GM12878 (cell line): ENCODE measurements around the gene PLK2. TPM values are rescaled to one million over a fixed set of nuclear protein-coding genes. Genes with fewer than 3 reads are reported as not detected.

Source experiments
- ATAC-seq: fragments of 200-7000 bp; cut with Tn5 transposase; 3 replicates; pipeline ENCODE4 v1.9.1; 2020; ENCODE audit warnings: mild to moderate bottlenecking, moderate library complexity
- BruUV-seq: library from RNA; stranded (reverse); fragments of 400-500 nt; replicated peaks from 2 replicates; lab custom pipeline; 2021; lab: Mats Ljungman, UMichigan
- CTCF ChIA-PET: fragments of 300-600 bp; sonication (Branson Sonifier 250); formaldehyde crosslinking; extraction: SDS; loops from one replicate; lab custom pipeline; 2021; ENCODE audit warnings: inconsistent platforms; lab: Yijun Ruan, JAX
- POLR2A ChIA-PET: fragments of 350-600 bp; formaldehyde crosslinking; extraction: SDS; loops from one replicate; lab custom pipeline; 2021; ENCODE audit warnings: inconsistent platforms; lab: Charles Lee
- RAD21 ChIA-PET: fragments of 300-600 bp; sonication (Branson Sonifier 250); formaldehyde crosslinking; loops from one replicate; lab custom pipeline; 2023; ENCODE audit warnings: antibody characterized with exemption; ENCODE audit not compliant: unreplicated experiment; lab: Charles Lee
- SMC1A ChIA-PET: fragments of 300-600 bp; sonication (Branson Sonifier 250); formaldehyde crosslinking; loops from one replicate; lab custom pipeline; 2023; ENCODE audit not compliant: unreplicated experiment, uncharacterized antibody; lab: Charles Lee
- DNase-seq: peaks from one replicate; pipeline ENCODE4 v3.0.0-alpha.2; 2011; ENCODE audit warnings: low read depth, low spot score
- FAIRE-seq: peaks from 3 replicates; lab custom pipeline; 2011; peaks lifted over from hg19 to GRCh38; lab: Jason Lieb, UNC
- H2AFZ ChIP-seq: 2 replicates; pipeline ENCODE4 v1.6.0; 2011; ENCODE audit warnings: low read depth, low read length, control low read depth; ENCODE audit not compliant: control insufficient read depth
- H3K27ac ChIP-seq: 2 replicates; pipeline ENCODE4 v1.5.1; 2011; ENCODE audit warnings: control low read depth; ENCODE audit not compliant: control insufficient read depth, insufficient read depth
- H3K27me3 ChIP-seq, 2 experiments: replicated peaks in 1 of 2; 2 replicates each; pipeline versions ENCODE4 v1.6.0 to v1.6.1; 2011; ENCODE audit warnings: low read length in 1 of 2; ENCODE audit not compliant: control insufficient read depth in 2 of 2, insufficient read depth in 2 of 2
- H3K36me3 ChIP-seq, 2 experiments: 2 replicates each; pipeline ENCODE4 v1.5.1; 2011; ENCODE audit warnings: low read length in 1 of 2; ENCODE audit not compliant: control insufficient read depth in 2 of 2, insufficient read depth in 2 of 2
- H3K4me1 ChIP-seq: 2 replicates; pipeline ENCODE4 v1.6.1; 2011; ENCODE audit warnings: mild to moderate bottlenecking, low read length, moderate library complexity, mixed read lengths; ENCODE audit not compliant: control insufficient read depth, insufficient read depth
- H3K4me2 ChIP-seq: 2 replicates; pipeline ENCODE4 v1.6.0; 2011; ENCODE audit warnings: control low read depth; ENCODE audit not compliant: control insufficient read depth, insufficient read depth
- H3K4me3 ChIP-seq: fragments of 200-600 bp; sonication (generic); 2 replicates; pipeline ENCODE4 v1.5.1; 2016
- H3K79me2 ChIP-seq: 2 replicates; pipeline ENCODE4 v1.6.0; 2011; ENCODE audit warnings: low read length; ENCODE audit not compliant: control insufficient read depth, insufficient read depth
- H3K9ac ChIP-seq: 2 replicates; pipeline ENCODE4 v1.8.0; 2011; ENCODE audit warnings: low read length, control low read depth, mixed read lengths; ENCODE audit not compliant: control insufficient read depth, insufficient read depth
- H3K9me3 ChIP-seq: replicated peaks from 3 replicates; pipeline ENCODE4 v1.5.1; 2011; ENCODE audit warnings: mild to moderate bottlenecking, low read length; ENCODE audit not compliant: control insufficient read depth, insufficient read depth
- H4K20me1 ChIP-seq: 2 replicates; pipeline ENCODE4 v1.6.0; 2011; ENCODE audit not compliant: control insufficient read depth, insufficient read depth
- IKZF2 ChIP-seq, 2 experiments: fragments of 450-650 bp; IDR thresholded peaks; 2 replicates each; pipeline ENCODE4 v1.6.1; 2017; ENCODE audit warnings: mild to moderate bottlenecking in 2 of 2, moderate library complexity in 2 of 2
- NR2F1 ChIP-seq: fragments of 450-650 bp; conservative IDR thresholded peaks from 2 replicates; pipeline ENCODE4 v1.6.1; 2017; ENCODE audit warnings: mild to moderate bottlenecking
- SPI1 ChIP-seq: IDR thresholded peaks from 2 replicates; pipeline ENCODE4 v1.6.1; 2011; ENCODE audit warnings: low read depth, mild to moderate bottlenecking, low read length, moderate library complexity, borderline replicate concordance; ENCODE audit not compliant: insufficient read depth
- TCF3 ChIP-seq: IDR thresholded peaks from 2 replicates; pipeline ENCODE4 v1.6.1; 2012; ENCODE audit warnings: low read depth, mild to moderate bottlenecking, low read length, borderline replicate concordance; ENCODE audit not compliant: insufficient read depth
- WGBS: methylation state at CpG from one replicate; pipeline ENCODE4 v1.1.6; 2016; ENCODE audit warnings: low lambda C conversion rate; ENCODE audit not compliant: insufficient replicate concordance, insufficient coverage; ENCODE audit errors: missing lambda C conversion rate; 5-methylcytosine and 5-hydroxymethylcytosine counted together
- in situ Hi-C: fragments of 300-500 bp; cut with MboI; formaldehyde crosslinking; loops from 9 replicates; pipeline ENCODE4 v1.14.3; 2018; ENCODE audit warnings: mixed read lengths
- intact Hi-C: fragments of 100-400 bp; cut with micrococcal nuclease; formaldehyde crosslinking; loops from one replicate; pipeline ENCODE4 v1.14.2; 2022; ENCODE audit not compliant: unreplicated experiment
- polyA plus RNA-seq, 11 experiments: library from polyadenylated mRNA; depleted of rRNA in 4 of 11; unstranded in 6 of 11; stranded (reverse) in 5 of 11; fragments of >200 nt; fragmentation: Nextera tagmentation in 4 of 11; fragmentation: Illumina TruSeq in 1 of 11; extraction: Ambion mirVana in 4 of 11; extraction: Trizol in 1 of 11; gene quantifications; 1 replicate in 1 of 11; 2 replicates in 10 of 11; pipeline versions ENCODE4 v1.2.1 to v1.2.3, GENCODE V29; 2011 to 2016; ENCODE audit warnings: inconsistent platforms in 2 of 11, missing spikeins in 2 of 11, low read depth in 1 of 11
- total RNA-seq, 4 experiments: library from RNA; depleted of rRNA in 3 of 4; stranded (reverse); fragments of >200 nt in 3 of 4; fragmentation: Illumina TruSeq in 1 of 4; extraction: Trizol in 1 of 4; gene quantifications; 2 replicates each; pipeline versions ENCODE4 v1.2.1 to v1.2.3, GENCODE V29; 2013 to 2021
- TF ChIP-seq, protein P1 (sequence below): fragments of 450-650 bp; formaldehyde crosslinking; IDR thresholded peaks from 2 replicates; pipeline ENCODE4 v1.4.0; 2022; ENCODE audit warnings: mild to moderate bottlenecking, moderate library complexity
- TF ChIP-seq, protein P2 (sequence below): IDR thresholded peaks from 2 replicates; pipeline ENCODE4 v1.6.1; 2011; ENCODE audit warnings: borderline replicate concordance, low read depth, mild to moderate bottlenecking, moderate library complexity, mixed read lengths, low read length; ENCODE audit not compliant: insufficient read depth; ENCODE audit errors: extremely low read length

The PLK2 gene
- total and polyA plus RNA-seq, 10 of the 15 experiments (the other 5 are each of a cell fraction or from before 2014, with no cell fraction given) = 0.07 to 3.9 (median 0.52) TPM

DNA sequence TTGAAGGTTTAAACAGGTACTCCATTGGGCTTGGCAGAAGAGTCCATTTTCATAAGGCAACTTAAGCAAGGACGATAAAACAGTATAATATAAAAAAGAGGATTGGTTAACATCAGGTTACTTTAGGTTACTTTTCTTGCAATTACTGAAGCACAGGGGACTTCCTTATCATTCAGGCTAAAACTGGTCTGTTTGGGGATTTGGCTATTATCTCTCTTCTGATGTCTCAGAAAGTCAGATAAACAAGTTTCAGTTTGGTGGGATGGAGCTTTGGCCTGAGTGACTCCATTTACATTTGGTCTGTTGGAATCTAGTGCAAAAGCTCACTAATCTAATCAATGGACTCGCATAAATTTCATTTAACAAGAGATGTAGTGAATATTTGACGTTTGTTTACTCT, 39.3 kb upstream of the PLK2 start:
- intact Hi-C loops = no loop called here

More for the DNA sequence above, 39.3 kb upstream of the PLK2 start:
- Histone ChIP-seq H4K20me1 (no peaks in the 10 kb centered on the region), H3K4me1 (no peaks in the 10 kb centered on the region), H3K27me3 (no peaks in the 10 kb centered on the region; a peak in 1 of 4 replicates), H3K27ac (no peak overlapping the region), H3K36me3 (no peaks in the 10 kb centered on the region), H2AFZ (no peak overlapping the region), H3K79me2 (no peaks in the 10 kb centered on the region), H3K4me2 (no peak overlapping the region), H3K9ac (no peak overlapping the region), H3K4me3 (no peak overlapping the region), H3K9me3 (no peaks in the 10 kb centered on the region)
- 29% methylated on average over 3 of the region's 3 CpGs for WGBS
- ChIA-PET CTCF (interaction anchor here (1.0 to 4.8 kb wide), 8 partner anchors 9 to 356 kb away, joined by 3 to 73 read pairs (median 3); no protein-coding TSS in a partner anchor), POLR2A (no interaction called here), RAD21 (interaction anchor here (0.9 kb wide), 1 partner anchor 351 kb away, joined by 3 read pairs; no protein-coding TSS in a partner anchor), SMC1A (interaction anchor here (0.7 to 5.0 kb wide), 5 partner anchors 9 to 359 kb away, joined by 3 to 28 read pairs (median 3); no protein-coding TSS in a partner anchor)
- TF ChIP-seq NR2F1 (no peak), IKZF2 (IDR thresholded peaks at IDR 0.05) (no peak), TCF3 (no peak), SPI1 (no peak)
- TF ChIP-seq, protein P1, sequence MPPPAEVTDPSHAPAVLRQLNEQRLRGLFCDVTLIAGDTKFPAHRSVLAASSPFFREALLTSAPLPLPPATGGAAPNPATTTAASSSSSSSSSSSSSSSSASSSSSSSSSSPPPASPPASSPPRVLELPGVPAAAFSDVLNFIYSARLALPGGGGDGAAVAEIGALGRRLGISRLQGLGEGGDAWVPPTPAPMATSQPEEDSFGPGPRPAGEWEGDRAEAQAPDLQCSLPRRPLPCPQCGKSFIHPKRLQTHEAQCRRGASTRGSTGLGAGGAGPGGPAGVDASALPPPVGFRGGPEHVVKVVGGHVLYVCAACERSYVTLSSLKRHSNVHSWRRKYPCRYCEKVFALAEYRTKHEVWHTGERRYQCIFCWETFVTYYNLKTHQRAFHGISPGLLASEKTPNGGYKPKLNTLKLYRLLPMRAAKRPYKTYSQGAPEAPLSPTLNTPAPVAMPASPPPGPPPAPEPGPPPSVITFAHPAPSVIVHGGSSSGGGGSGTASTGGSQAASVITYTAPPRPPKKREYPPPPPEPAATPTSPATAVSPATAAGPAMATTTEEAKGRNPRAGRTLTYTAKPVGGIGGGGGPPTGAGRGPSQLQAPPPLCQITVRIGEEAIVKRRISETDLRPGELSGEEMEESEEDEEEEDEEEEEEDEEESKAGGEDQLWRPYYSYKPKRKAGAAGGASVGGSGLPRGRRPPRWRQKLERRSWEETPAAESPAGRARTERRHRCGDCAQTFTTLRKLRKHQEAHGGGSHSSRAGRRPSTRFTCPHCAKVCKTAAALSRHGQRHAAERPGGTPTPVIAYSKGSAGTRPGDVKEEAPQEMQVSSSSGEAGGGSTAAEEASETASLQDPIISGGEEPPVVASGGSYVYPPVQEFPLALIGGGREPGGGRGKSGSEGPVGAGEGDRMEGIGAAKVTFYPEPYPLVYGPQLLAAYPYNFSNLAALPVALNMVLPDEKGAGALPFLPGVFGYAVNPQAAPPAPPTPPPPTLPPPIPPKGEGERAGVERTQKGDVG = no peak
- TF ChIP-seq, protein P2, sequence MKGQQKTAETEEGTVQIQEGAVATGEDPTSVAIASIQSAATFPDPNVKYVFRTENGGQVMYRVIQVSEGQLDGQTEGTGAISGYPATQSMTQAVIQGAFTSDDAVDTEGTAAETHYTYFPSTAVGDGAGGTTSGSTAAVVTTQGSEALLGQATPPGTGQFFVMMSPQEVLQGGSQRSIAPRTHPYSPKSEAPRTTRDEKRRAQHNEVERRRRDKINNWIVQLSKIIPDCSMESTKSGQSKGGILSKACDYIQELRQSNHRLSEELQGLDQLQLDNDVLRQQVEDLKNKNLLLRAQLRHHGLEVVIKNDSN = no peak
- in situ Hi-C loops = no loop called here
- ATAC-seq (no peak), DNase-seq (no peak), FAIRE-seq (no peak)
- no TSS peak for BruUV-seq
